Inferior parietal cortex (tissue), 1 donor: ENCODE measurements around the gene CA5A.

ENCODE experiments used
- DNase-seq: peaks from one replicate; pipeline ENCODE4 v3.0.0-alpha.2; 2016; ENCODE audit errors: extremely low spot score

CA5A gene

DNA sequence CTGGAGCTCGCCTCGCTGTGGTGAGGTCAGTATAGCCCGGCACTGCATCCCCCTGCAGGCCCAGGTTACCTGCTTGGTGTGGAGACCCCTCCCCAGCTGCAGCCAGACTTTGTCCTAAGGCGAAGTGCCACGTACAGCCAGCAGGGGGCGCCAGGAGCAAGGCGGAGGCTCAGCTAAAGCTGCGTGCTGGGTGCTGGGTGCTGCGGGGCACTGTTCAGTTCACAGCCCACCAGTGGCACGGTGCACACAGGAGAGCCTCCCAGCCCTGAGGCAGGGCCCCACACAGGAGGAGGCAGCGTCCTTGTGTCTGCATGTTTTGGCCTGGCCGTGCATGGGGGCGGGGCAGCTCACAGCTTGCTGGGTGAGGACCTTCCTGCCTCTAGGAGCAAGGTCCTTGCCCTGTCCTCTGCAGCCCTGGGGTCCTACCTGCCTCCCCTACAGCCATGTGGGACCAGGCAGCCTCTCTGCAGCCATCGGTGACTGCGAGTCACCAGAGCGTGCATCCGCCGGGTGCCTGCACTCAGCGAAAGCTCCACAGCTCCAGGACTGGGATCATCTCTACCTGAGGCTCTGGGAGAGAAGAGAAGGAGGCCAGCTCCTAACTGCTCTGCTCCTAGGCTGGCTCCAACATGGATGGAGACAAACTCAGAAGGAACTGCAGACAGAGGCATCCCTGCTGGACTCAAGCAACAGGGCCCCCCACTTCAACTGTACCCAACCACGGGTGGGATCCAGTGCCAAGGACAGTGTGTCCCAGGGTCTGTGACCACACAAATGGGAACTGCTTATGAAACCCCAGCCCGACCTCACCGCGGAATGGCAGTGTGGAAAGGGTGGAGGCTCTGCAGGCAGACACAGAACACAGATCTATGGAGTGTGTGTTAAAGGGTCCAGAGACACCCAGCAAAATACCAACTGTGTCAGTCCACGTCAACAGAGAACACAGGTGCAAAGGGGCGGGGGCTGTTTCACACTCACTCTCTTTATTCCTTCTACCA is 86.0 kb downstream of the CA5A start:
- DNase-seq, result peak; percentile 42

GRCh38 chr16:87849419-87850008 is 86.8 kb downstream of the CA5A start:
- no peak for DNase-seq

- DNase-seq, result no peak
Measured at GRCh38 chr16:87848676-87849345, 87.5 kb downstream of the CA5A start.

- peak; percentile 45 for DNase-seq
Measured at GRCh38 chr16:87847785-87848675, 88.3 kb downstream of the CA5A start.

GRCh38 chr16:87847467-87847784 is 88.9 kb downstream of the CA5A start:
- DNase-seq, result no peak

DNA sequence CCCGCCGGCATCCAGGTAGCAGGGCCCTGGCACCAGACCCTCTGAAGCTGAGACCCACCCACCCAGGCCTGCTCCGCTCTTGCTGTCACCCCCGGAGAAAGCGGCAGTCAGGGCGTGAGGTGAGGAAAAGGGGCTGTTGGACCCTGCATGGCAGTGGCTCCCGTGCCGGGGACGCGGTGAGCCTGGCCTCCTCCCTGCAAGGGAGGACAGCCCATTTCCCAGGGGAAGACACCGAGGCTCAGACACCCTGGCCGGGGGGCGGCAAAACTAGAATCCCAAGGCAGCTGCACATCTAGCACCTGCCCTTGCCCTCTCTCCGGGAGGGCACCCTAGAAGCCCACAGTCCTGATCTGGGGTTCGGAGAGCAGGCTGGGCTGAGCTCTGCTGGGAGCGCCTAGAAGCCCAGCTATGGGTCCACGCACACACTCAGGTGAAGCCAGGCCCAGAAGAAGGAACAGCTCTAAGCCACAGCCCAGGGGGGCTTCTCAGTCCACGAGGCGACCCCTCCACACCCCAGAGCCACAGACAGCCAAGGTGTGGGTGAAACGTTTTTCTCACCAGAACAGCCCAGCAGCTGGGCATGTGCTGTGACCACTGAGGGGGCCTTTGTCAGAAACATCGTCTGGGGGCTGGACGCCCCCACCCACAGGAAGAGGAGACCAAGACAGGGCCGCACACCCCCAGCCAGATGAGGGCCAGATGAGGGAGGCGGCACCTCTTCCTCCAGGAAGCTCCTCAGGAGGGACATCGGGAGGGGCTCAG is 89.4 kb downstream of the CA5A start:
- DNase-seq, result no peak

DNA sequence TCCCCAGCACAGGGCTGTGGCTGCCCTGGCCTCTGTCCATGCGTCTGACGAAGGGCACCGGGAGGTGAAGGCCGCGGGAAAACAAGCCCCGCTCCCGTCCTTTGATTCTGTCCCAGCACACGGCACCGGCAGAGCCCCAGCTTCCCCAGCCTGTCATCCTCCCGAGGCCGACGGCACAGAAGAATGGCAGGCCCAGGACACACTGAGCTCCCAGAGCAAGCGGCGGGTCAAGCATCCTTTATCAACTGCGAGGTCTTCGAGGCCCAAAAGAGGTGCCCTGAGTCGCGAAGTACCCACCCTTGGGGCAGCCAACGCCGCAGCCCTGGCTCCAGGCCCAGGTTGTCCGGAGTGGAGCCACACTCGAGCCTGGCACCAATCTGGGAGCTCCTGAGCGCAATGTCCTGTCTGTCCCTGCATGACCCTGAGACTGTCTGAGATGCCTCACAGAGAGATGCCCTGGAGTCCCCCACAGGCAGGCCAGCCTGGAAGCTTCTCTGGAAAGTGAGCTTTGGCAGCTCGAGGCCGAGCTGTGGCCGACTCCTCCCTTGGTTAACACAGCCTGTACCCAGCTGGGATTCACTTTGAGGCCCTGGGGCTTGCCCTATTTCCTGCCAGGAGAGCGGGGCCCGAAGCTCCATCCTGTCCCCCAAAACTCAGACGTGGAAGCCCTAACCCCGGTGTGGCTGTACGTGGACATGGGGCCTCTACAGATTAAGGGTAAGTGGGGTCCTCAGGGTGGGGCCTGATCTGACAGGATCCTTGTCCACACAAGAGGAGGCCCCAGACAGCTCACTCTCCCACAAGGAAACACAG is 90.3 kb downstream of the CA5A start:
- no peak for DNase-seq

DNA sequence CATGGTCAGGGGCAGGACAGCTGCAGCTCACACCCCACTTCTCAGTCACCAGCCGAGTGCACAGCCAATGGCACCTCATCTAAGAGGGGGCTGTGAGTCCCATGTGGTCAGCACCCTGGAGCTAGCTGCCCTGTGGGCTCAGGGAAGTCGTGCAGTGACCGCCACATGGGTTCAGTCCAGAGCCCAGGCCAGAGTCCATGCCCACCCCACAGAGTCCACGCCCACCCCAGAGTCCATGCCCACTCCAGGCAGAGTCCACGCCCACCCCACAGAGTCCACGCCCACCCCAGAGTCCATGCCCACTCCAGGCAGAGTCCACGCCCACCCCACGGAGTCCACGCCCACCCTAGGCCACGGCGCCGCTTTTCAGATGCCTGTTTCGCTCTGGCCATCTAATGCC is 91.1 kb downstream of the CA5A start:
- no peak for DNase-seq

DNA sequence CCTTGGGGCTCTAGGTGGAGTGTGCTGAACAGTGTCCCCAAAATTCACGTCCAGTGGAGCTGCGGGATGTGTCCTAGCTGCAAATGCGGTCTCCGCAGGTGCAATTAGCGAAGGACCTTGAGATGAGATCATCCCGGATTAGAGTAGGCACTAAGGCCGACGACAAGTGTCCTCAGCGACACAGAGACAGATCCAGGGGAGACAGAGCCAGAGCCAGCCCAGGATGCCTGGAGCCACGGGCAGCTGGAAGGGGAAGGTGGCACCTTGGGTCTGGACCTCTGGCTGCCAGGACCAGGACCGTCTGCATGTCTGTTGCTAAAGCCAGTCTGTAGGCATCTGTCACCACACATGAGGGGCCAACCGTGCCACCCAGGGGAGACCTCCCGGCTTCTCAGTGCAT is 91.5 kb downstream of the CA5A start:
- DNase-seq, result no peak

GRCh38 chr16:87844120-87844733 is 92.1 kb downstream of the CA5A start:
- DNase-seq, result no peak

DNA sequence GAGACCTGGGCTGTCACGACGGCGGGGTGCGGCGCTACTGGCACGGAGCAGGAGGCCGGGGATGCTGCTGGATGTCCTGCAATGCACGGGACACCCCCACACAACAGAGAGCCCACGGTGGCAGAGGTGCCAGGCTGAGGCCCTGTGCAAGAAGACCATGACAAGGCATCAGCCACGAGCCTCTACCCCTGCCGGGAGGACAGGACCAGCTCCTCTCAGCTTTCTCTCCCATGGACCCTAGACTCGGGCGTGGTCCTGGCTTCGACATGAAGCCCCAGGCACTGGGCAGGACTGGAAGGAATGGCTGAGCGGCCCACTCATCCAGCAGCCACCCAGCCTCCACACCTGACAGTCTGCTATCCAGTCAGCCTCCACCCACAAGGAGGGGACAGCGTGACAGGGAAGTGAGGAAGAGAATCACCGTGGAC is 92.6 kb downstream of the CA5A start:
- DNase-seq, result no peak

DNA sequence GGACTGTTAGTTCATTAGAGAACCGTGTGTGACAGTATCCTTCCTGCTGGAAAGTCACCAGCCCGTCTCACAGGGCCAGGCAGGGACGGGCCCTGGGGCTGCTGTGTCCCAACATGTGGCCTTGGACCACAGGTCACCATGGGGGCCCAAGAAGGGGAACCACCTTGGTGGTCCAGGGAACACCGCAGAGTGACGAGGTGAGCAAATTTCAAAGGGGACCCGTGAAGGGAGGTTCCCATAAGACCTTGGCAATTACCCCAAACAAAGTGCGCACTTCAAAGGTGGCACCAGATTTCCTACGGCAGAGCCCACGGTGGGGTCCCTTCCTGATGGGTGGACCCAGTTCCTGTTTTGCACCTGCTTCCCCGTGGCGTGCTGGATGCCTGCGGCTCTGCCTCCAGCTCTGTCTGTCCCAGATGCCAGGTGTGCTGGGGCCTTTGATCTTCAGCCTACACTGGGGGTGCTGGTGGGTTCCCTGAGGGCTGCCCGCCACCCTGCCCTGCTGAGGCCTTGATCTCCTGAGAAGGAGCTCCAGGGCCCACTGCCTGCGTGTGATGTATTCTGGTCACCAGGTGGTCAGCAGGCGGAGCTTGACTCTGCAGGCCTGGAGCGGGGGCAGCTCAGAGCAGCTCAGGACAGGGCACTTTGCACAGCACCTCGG is 94.0 kb downstream of the CA5A start:
- no peak for DNase-seq

DNA sequence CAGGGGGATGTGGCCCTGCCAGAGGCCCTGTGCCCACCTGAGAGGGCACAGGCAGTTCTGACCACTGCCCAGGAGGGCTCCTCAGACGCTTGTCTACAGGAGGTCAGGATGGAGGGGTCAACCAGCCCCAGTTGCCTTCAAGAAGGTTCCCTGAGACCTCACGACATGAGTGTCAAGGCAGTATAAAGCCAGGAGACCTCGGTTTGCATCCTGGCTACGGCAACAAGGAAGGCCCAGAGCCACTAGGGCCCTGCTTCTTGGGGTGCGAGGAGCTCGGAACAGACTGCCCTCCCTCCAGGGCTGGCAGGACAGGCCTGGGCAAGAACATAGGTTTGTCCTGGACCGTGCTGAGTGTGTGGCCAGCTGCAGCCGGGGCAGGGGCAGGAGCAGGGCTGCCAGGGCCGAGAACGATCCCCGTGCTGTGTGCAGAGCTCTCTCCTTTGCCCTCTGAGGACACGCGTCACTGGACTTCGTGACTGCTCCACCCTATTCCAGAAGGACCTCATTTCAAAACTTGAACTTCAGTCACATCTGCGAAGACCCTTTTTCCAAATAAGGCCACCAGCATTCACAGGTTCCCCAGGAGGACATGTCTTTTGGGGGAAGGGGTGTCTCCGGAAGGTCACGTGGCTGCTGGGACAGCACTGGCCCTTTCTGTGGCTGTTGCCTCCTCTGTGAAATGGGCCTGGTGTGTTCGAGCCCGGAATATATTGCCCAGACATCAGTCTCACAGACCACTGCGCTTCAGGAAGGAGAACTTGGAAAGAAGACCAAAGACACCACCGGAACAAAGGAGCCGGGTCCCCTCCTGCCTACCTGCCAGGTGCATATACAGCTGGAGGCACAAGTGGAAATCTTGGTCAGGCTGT is 94.8 kb downstream of the CA5A start:
- no peak for DNase-seq

DNA sequence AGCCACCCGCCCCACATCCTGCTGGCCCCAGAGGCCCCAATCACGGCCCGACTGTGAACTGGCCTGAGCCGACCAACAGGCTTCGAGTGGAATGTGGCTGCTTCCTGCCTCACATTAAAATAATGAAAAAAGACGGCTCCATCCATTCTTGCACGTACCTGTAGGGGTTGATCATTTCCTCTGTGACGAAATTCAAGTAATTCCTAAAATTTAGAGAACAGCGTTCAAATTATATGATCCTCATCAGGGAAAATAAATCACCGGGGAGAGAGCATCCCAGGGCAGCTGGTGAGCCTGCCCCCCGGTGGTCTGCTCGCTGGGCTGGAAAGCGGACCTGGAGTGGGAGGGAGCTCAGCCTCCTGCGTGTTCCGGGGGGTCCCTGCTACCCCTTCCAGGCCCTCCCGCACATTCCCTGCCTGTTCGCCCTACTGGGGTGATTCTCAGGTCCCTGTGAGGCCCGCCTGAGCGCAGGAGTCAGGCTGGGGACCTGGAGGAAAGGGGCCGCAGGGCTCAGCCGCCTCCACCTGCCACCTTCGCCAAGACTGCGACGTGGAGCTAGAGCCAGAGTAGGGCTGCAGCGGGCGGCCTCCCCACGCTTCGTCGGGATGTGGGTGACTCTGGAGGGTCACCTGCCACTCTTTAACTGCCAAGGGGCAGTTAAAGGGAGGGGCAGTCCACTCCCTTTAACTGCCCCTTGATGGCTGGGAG is 95.9 kb downstream of the CA5A start:
- DNase-seq, result no peak

DNA sequence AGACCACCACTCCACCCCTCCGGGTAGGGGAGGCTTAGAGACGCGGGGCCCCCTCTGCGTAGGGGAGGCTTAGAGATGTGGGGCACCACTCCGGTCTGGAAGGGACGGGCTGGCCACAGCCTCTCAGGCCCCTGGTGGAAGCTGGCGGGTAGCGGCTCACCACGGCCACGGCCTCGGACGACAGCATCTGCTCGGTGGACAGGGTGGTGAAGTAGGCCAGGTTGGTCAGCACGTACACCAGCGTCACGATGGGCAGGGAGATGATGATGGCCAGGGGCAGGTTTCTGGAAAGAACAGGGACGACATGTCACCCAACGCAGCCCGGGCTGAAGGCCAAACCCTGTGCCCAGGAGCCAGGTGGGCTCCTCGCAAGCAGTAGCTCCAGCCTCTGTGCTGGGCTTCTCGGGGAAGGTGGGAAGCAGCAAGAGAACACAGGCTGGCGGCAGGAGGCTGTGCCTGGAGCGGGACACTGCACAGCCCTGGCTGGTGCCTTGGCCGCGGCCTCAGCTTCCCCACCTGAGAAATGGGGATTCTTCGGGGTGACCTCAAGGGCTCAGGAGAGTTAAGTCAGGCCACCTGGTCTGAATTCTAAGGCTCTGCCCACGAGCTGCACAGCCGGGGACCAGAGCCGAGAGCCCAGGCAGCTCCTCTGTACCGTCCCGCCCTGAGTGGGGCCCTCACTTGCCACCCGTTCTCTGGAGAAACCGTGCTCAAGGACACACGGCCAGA is 96.6 kb downstream of the CA5A start:
- DNase-seq, result no peak

DNA sequence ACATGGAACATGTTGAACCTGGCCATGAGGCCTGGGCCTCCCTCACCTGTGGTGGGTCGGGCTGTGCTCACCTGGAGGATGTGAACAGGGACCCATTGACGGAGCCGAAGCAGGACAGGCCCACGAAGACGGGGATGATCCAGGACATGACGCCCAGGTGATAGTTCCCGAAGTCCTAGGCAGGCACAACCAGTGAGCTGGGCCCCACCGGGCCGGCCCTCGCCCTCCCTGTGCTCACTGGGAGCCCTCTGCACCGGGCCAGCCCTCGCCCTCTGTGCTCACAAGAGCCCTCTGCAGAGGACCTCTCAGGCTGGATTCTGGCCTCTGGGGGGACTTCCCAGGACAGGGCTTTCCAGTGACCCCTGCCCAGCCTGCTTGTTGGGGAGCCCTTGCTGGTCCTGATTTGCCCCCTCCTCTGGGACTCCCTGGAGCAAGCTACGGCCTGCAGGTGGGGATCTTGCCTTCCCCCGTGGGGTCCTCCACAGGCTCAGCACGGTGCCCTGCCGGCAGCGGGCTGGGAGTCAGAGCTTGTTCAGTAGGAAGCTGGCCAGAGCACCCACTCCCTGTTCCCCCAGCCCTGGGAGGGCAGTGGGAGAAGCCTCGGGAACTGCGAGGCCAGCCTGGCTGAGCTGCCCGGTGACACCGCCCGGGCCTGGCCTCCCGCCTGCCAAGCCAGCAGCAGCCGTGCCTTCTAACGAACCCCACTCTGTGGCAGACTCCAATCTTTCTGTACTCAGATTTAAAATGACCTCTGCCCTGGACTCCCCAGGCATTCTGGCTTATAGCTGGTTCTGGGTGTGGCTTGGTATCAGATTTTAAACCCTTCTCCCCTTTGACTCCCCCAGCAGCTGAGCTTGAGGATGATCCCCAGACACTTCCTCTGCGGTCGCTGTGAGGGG is 97.4 kb downstream of the CA5A start:
- no peak for DNase-seq
